HEK293 (cell line): Measurements from ENCODE around the gene SAP25.
"Not testable (repeated sequence)": the region's sequence is repeated elsewhere in the genome, so short reads cannot be mapped to it uniquely, and the experiment has no call there.

Experiments
- CTCF ChIA-PET: fragments of 350-600 bp; formaldehyde crosslinking; extraction: SDS; loops from one replicate; lab custom pipeline; 2021; ENCODE audit warnings: antibody characterized with exemption; lab: Yijun Ruan, JAX
- POLR2A ChIA-PET: fragments of 300-600 bp; formaldehyde crosslinking; extraction: SDS; loops from one replicate; lab custom pipeline; 2020; ENCODE audit warnings: antibody characterized with exemption, inconsistent platforms; lab: Yijun Ruan, JAX
- H3K27ac ChIP-seq: fragments of 200-500 bp; sonication (Bioruptor generic); 2 replicates; pipeline ENCODE4 v1.5.1; 2014; ENCODE audit warnings: low read depth, low read length, control low read depth, inconsistent platforms; ENCODE audit errors: extremely low read depth
- H3K36me3 ChIP-seq, 2 experiments: fragments of 200-500 bp in 1 of 2; sonication (Bioruptor generic) in 1 of 2; 1 replicate in 1 of 2; 2 replicates in 1 of 2; pipeline ENCODE4 v1.5.1; 2014 to 2017; ENCODE audit warnings: inconsistent platforms in 2 of 2, low read length in 2 of 2; ENCODE audit not compliant: control insufficient read depth in 2 of 2, insufficient read depth in 1 of 2
- H3K4me1 ChIP-seq: fragments of 200-500 bp; sonication (Bioruptor generic); 2 replicates; pipeline ENCODE4 v1.5.1; 2014; ENCODE audit warnings: mild to moderate bottlenecking, low read length, inconsistent platforms; ENCODE audit not compliant: control insufficient read depth, insufficient read depth
- H3K4me3 ChIP-seq: 2 replicates; pipeline ENCODE4 v1.5.1; 2011; ENCODE audit warnings: low read depth, mild to moderate bottlenecking, control low read depth, low read length, moderate library complexity
- H3K9me3 ChIP-seq: fragments of 200-500 bp; sonication (Bioruptor generic); 2 replicates; pipeline ENCODE4 v1.5.1; 2014; ENCODE audit warnings: low read depth, low read length, inconsistent platforms; ENCODE audit not compliant: control insufficient read depth, insufficient read depth
- BCL11A ChIP-seq: fragments of 450-650 bp; formaldehyde crosslinking; IDR thresholded peaks from 2 replicates; pipeline ENCODE4 v1.5.1; 2016; ENCODE audit warnings: low read depth, missing biosample characterization, missing genetic modification characterization
- GLIS1 ChIP-seq: fragments of 450-650 bp; formaldehyde crosslinking; IDR thresholded peaks from 2 replicates; pipeline ENCODE4 v1.5.1; 2016; ENCODE audit warnings: missing biosample characterization, missing genetic modification characterization
- HIC1 ChIP-seq: fragments of 450-650 bp; formaldehyde crosslinking; IDR thresholded peaks from 2 replicates; pipeline ENCODE4 v1.5.1; 2016; ENCODE audit warnings: missing biosample characterization, missing genetic modification characterization
- KLF7 ChIP-seq: fragments of 450-650 bp; formaldehyde crosslinking; IDR thresholded peaks from 2 replicates; pipeline ENCODE4 v1.5.1; 2016; ENCODE audit warnings: missing biosample characterization, missing genetic modification characterization, borderline replicate concordance
- REPIN1 ChIP-seq: fragments of 450-650 bp; formaldehyde crosslinking; IDR thresholded peaks from 2 replicates; pipeline ENCODE4 v1.5.1; 2017; ENCODE audit warnings: missing biosample characterization, missing genetic modification characterization, low read depth
- ZFHX2 ChIP-seq: fragments of 450-650 bp; formaldehyde crosslinking; conservative IDR thresholded peaks from 2 replicates; pipeline ENCODE4 v1.5.1; 2016; ENCODE audit warnings: missing biosample characterization, missing genetic modification characterization
- ZNF10 ChIP-seq: fragments of 450-650 bp; formaldehyde crosslinking; IDR thresholded peaks from 2 replicates; pipeline ENCODE4 v1.5.1; 2017; ENCODE audit warnings: missing biosample characterization, missing genetic modification characterization
- ZNF239 ChIP-seq: fragments of 450-650 bp; formaldehyde crosslinking; IDR thresholded peaks from 2 replicates; pipeline ENCODE4 v1.5.1; 2016; ENCODE audit warnings: missing biosample characterization, missing genetic modification characterization
- ZNF555 ChIP-seq: fragments of 450-650 bp; formaldehyde crosslinking; conservative IDR thresholded peaks from 2 replicates; pipeline ENCODE4 v1.5.1; 2017; ENCODE audit warnings: missing biosample characterization, mild to moderate bottlenecking, missing genetic modification characterization, inconsistent platforms
- ZXDB ChIP-seq: fragments of 450-650 bp; formaldehyde crosslinking; IDR thresholded peaks from 2 replicates; pipeline ENCODE4 v1.5.1; 2016; ENCODE audit warnings: missing biosample characterization, missing genetic modification characterization

The SAP25 gene

GRCh38 chr7:100553032-100553431 is 20.7 kb downstream of the SAP25 start:
- Histone ChIP-seq H3K36me3 (peaks cover 18 to 47% of the 10 kb centered on the region in 2 experiments; a peak in 2 of 3 replicates), H3K27ac (no peak overlapping the region), H3K4me3 (no peak overlapping the region), H3K4me1 (no peaks in the 10 kb centered on the region; the same call in 1 of the 2 replicates), H3K9me3 (no peaks in the 10 kb centered on the region)
- ChIA-PET CTCF (interaction anchor here (0.6 to 1.5 kb wide), 3 partner anchors 11 to 138 kb away, joined by 3 to 8 read pairs (median 6); no protein-coding TSS in a partner anchor), POLR2A (no interaction called here)
- TF ChIP-seq HIC1 (tag by site-specific recombination) (no peak), ZXDB (tag by site-specific recombination) (no peak), KLF7 (tag by site-specific recombination) (no peak)

- CTCF ChIA-PET, result interaction anchor here (1.0 to 1.5 kb wide), 2 partner anchors 7 to 11 kb away, joined by 3 to 6 read pairs; no protein-coding TSS in a partner anchor
- POLR2A ChIA-PET, result no interaction called here
- Histone ChIP-seq H3K9me3 (no peaks in the 10 kb centered on the region), H3K4me3 (no peak overlapping the region), H3K4me1 (peaks cover 5% of the 10 kb centered on the region), H3K36me3 (peaks cover 18 to 47% of the 10 kb centered on the region in 2 experiments; a peak in 2 of 3 replicates), H3K27ac (no peak overlapping the region)
- TF ChIP-seq ZNF10 (tag by site-specific recombination) (0 out of 2 replicates have a peak, but pooled peaks have one; percentile 0), ZNF239 (no peak), REPIN1 (tag by site-specific recombination) (no peak)
Measured at GRCh38 chr7:100552532-100552931, 21.2 kb downstream of the SAP25 start.

- CTCF ChIA-PET, result interaction anchor here (3.1 kb wide), 1 partner anchor 11 kb away, joined by 21 read pairs; no protein-coding TSS in a partner anchor
- POLR2A ChIA-PET, H3K27ac ChIP-seq, H3K9me3 ChIP-seq, H3K4me3 ChIP-seq: not testable (repeated sequence)
- peaks cover 39% of the 10 kb centered on the region for H3K4me1 ChIP-seq
- peaks cover 12 to 25% of the 10 kb centered on the region in 2 experiments; a peak in 2 of 3 replicates for H3K36me3 ChIP-seq
Measured at GRCh38 chr7:100548446-100548845, 25.3 kb downstream of the SAP25 start.

GRCh38 chr7:100547872-100548271 is 25.8 kb downstream of the SAP25 start:
- TF ChIP-seq GLIS1, result peak; percentile 68
- no peak for TF ChIP-seq ZNF555 (tag by site-specific recombination)
- 0 out of 2 replicates have a peak, but pooled peaks have one; percentile 7 for TF ChIP-seq ZFHX2
- TF ChIP-seq BCL11A (tag by site-specific recombination), result no peak
- TF ChIP-seq, all 188 proteins: peak for 2
- H3K36me3 ChIP-seq, result peaks cover 10 to 20% of the 10 kb centered on the region in 2 experiments; a peak in 2 of 3 replicates
- H3K4me3 ChIP-seq, result no peak overlapping the region
- H3K4me1 ChIP-seq, result peaks cover 39% of the 10 kb centered on the region
- no peaks in the 10 kb centered on the region for H3K9me3 ChIP-seq
- CTCF ChIA-PET, result interaction anchor here (0.7 to 4.1 kb wide), 5 partner anchors 12 to 179 kb away, joined by 3 to 36 read pairs (median 4); no protein-coding TSS in a partner anchor
- POLR2A ChIA-PET, result interaction anchor here (1.8 kb wide), 1 partner anchor 119 kb away, joined by 3 read pairs; the partner anchor contains the start of genes MEPCE and ZCWPW1
- H3K27ac ChIP-seq, result peak overlapping the region; percentile 69; the same call in 1 of the 2 replicates
